Right kidney (tissue), 1 donor: ENCODE measurements around the gene ERICH3.
A peak's percentile ranks its signal among the peaks of the same experiment; 100 is the strongest.
"Not testable (repeated sequence)": the region's sequence is repeated elsewhere in the genome, so short reads cannot be mapped to it uniquely, and the experiment has no call there.

Experiments
- DNase-seq: peaks from one replicate; pipeline ENCODE4 v3.0.0-alpha.2; 2016

ERICH3 gene

DNA sequence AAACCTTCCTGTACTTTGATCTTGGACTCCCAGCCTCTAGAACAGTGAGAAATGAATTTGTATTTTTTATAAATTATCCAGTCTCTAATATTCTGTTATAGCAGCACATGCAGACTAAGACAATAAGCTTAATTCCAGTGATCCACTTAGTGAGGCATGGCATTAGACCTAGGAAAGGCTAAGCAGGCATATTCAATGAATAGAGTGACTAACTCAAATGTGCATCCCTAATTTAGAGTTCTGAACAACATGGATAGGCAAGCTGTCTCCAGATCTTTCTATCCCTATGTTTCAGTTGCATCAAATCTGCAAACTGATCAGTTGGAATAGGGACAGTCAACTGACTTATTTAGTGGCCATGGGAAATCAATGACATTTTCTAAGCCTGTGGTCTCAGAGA lies 4.3 kb upstream of the ERICH3 start:
- no peak for DNase-seq

DNA sequence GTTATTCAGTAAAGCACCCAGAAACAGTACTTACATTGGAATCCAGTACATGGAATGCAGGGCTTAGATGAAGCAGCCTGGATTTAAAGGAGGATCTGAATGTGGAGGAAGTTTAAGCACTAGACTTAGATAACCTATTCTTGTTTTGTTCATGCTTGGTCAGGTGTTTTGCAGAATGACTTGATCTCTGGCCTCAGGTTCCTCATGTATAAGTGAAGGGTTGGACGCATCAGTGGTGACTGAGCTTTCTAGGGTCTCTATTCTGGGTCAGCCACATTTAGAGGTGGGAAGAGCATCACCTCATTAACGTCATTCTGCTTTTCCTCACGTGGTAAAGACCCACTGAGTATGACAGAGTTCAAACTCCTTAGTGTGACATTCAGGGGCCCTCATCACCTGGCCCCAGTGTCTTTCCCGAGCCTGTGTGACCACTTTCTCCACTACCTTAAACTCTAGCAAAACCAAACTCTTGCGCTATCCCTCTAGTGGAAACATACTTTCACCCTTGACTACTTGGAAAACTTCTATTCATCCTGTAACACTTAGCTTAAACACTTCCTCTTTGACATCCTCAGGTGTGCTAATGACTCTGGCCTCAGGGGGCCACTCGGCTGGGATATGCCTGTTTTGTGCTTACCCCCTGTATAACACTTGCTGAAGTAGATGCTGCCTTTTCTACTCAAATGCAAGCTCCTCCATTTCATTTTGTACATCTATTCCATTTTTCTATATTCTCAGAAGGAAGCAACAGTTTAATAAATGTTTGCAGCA lies 871 bp upstream of the ERICH3 start:
- no peak for DNase-seq

DNA sequence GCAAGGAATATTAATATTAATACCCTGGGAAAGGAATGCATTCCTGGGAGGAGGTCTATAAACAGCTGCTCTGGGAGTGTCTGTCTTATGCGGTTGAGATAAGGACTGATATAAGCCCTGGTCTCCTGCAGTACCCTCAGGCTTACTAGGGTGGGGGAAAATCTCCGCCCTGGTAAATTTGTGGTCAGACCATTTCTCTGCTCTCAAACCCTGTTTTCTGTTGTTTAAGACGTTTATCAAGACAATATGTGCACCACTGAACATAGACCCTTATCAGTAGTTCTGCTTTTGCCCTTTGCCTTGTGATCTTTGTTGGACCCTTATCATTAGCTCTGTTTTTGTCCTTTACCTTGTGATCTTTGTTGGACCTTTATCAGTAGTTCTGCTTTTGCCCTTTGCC lies 2.7 kb downstream of the ERICH3 start:
- not testable (repeated sequence) for DNase-seq

DNA sequence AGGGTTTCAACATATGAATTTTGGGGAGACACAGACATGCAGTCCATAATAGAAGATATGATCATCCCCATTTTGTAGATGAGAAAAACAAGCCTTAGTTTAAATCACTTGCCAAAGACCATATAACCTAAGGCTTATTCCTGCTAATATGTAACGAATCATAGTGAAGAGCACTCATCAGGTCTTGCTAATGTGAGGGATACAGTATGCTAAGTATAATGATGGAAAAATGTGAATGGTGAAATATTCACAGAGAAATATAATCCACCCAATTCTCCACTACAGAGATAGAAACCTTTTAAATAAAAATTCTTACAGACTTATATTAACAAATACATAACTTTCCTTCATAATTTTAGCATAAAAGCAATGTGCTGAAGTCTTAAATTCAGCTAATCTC lies 18.9 kb downstream of the ERICH3 start:
- DNase-seq: no peak

DNA sequence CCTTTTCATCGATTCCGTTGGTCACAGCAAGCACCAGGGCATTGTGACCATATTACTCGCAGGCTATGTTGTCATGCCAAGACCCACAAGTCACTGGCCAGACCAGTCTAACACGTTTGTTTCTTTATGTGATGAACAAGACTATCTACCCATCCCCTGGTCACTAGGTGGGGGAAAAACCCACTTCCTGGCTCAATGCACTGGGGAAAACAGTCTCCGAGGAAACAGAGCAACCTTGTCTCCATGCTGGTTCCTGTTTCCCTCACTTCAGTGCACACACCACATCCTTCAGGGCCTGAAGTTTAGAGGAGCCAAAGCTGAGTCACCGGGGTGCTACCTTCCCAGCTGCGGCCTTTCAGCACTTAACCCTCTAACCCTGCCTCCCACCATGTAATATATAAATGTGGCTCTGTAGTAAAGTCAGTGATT lies 20.9 kb downstream of the ERICH3 start:
- peak; percentile 48 for DNase-seq

DNA sequence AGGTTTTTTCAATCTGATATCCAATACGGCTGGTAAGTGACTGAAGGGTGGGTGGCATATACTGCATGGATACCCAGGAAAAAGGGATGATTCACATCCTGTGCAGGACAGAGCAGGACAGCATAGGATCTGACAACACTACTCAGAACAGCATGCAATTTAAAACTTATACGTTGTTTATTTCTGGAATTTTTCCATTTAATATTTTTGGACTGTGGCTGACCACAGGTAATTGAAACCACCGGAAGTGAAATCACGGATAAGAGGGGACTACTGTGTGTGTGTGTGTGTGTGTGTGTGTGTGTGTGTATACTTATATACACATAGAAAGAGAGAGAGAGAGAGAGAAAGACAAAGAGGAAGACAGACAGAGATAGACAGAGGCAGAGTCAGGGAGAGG lies 23.0 kb downstream of the ERICH3 start:
- DNase-seq: no peak

DNA sequence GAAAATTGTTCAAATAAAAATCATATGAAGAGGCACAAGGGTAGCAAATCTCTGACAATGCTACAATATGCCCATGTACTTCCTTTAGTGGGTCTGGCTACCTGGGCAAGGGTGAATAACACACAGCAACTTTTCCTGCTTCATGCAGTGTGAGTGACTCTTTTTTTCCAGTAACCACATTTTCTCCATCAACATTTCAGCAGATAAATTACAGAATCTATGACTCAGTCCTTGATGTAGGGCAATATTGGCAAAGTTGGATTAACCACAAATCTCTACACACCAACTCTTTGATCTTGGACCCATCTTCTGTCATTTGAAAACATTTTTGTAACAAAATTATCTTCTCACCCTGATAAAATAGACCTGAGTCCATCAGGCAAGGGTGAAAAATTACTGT lies 31.7 kb downstream of the ERICH3 start:
- no peak for DNase-seq

DNA sequence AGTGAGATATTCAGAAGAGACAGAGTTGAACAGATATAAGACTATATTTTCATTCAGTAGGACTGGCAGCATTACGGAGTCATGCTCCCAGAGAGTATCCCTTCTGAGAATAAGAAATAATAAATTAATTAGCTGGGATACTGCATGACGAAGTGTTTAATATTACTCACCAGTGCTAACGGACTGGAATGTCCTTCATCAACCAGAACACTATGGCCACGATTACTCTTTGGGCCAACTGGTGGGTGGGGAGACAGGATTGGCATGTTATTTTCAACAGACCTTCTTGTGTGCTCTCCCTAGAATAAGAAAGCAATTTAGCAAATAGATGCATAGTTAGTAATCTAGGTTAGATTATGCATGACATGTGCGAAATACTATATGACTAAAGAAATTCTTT lies 32.4 kb downstream of the ERICH3 start:
- DNase-seq: no peak

DNA sequence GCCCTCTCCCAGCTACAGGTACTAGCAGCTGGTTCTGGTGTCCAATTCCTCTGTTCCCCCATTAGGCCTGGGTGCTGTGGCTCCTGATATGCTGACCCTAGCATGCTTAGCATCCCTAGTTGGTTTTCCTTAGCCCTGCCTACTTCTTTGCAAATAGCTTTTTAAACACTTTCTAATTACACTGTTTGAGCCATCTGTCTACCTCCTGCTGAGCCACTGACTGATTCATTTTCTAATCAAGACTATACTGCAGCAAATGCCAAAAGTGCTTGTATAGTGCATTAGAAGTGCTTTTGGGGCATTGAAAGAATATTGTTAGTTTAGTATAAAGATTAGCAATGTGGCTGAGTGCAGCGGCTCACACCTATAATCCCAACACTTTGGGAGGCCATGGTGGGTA lies 36.3 kb downstream of the ERICH3 start:
- no peak for DNase-seq

DNA sequence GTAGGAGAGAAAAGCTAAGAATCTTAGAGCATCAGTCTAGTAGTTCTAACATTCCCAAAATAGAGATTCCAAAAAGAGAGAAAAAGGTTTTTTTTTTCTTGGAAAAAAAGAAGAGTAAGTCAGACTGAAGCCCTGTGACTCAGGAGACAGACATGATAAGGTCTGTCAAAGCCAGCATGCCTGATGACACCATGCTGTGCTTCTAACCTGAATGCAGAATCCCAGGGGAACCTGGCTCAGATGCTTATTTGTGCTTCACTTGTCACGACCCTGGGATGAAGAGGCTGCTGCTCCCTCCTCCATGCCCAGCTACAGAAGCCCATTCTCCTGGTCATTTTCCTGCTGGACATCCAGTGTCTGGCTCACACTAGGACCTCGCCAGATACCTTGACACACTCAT lies 44.3 kb downstream of the ERICH3 start:
- DNase-seq: no peak

DNA sequence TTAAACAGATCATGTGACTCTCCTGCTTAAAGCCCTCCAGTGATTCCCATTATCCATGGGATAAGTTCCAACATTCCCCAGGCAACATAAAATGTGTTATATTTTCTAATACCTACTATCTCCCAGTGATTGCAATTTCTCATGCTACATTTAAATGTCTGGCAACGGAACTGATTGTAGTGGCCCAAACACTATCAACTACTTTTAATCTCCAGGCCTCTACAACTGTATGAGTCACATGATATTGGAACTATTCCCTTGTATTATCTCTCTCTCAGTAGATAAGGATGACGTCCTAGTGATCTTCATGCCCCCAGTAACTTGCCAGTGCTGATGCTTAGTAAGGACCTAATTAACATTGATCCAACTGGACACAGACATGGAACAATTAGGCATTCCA lies 49.9 kb downstream of the ERICH3 start:
- no peak for DNase-seq

DNA sequence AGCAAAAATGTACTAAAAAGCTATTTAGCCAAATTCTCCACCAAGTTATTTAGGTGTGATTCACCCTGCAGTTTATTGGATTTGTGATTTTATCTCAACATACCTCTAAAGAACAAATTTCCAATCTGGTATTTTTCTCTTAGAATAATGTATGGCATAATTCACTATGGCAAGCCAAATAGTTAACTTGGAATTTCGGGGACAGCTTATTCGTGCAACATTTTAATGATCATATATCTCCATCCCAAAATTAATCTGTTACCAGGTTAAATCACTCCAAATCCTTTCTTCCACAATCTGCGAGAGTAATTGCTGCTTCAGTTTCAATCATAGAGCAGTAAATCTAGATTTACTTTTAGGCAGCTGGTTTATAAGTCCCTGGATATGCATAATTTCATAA lies 53.4 kb downstream of the ERICH3 start:
- no peak for DNase-seq

DNA sequence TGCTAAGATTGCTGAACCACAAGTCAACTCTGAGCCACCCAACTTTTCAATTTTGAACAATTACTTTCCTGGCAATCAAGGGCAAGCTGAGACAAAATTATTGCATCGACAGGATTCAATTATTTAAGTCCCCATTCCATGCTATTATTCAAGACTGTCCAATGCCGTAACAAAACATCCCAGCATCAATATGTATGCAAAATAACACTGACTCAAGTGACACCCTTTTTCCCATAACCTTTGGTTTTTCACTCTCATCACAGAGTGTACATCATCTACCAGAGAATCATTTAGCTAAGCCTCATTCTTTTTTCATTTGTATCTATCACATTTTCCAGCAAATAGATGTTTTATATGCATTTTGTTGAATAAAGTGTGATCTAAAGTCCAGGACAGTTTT lies 54.6 kb downstream of the ERICH3 start:
- DNase-seq: no peak

DNA sequence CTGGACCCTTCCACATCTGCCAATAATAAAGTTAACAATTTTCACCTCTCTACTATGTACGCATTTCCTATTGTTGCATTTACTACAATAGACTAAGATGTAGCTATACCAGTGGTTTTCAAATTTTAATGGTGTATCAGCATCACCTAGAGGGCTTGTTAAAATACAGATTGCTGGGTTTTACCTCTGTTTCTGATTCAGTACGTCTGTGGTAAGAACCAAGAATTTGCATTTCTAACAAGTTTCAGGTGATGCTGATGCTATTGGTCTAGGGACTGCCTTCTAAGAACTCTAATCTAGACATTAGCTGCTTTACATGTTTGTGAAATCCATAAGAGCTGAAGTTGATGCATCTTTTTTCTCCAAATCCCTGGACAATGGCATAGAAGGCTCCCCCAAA lies 59.7 kb downstream of the ERICH3 start:
- no peak for DNase-seq

DNA sequence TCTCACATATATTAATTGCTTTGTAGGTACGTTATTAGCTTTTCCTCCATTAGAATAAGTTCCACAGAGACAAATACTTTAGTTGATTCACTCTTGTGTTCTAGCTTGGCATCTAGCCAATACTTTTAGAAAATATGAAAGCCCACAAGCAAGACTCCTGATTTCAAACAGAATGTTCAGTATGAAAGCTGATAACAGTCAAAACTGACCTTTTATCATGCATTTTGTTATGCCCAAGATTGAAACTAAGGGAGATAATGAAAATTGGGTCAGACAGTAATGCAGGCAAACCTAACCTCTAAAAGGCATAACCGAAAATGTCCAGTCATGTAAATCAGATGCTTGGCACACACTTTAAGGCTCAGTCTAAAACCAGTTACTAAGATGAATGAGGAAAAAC lies 61.7 kb downstream of the ERICH3 start:
- DNase-seq: no peak

DNA sequence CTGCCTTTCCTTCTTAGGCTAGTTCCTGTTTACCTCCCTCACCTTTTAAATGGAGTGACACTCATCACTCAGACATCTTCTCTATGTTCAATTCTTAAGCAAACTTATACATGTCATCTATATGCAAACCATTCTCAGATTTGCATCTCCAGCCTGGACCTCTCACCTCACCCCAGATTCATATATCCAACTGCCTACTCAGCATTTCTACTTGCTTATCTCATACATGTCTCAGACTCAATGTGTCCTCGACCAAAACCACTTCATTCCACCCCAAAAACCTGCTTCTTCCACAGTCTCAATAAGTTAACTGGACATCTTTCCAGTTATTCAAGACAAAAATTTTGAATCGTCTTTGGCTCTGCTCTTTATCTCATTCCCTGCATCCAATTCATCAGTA lies 62.6 kb downstream of the ERICH3 start:
- no peak for DNase-seq

DNA sequence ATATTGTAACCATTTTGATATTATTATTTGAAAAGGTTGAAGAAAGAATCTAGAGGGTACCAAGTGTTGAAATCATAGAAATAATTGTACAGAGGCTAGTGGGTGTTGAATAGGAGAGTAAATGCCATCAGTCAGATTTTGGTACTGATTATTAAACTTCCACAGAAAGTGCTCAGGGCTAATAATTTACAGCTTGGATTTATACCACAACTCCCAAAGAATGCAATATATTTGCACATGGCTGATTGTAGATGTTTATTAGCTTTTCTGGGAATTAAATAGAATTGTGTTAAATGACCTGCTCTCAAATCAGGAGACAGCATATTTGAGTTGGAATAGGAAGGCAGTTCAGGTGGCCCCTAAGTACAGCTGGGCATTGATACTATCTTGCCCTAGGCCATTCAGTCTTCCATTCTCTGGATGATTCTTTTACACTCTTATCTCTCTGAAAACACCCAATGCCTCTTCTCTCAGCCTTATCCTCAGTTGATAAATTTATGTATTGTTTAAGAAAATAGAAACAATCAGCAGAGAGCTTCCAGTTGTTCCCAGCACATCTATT lies 63.7 kb downstream of the ERICH3 start:
- no peak for DNase-seq

DNA sequence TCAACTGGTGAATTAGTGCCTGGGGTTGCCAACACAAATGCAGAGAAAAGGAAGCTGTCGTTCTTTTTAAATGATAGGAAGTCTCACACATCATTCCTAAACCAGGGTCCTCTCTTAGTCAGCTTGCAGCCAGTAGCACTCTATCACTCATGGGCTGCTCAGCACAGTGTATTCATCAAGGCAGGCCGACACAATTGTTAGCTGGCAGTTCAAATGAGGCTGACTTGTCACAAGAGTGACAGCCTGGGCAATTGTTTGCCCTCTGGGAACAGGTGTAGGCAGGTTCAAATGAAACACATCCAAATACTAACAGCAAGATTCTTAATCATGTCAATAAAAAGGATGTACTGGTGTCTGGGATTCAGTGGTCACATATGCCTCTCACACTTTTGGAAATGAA lies 76.9 kb downstream of the ERICH3 start:
- DNase-seq: no peak

DNA sequence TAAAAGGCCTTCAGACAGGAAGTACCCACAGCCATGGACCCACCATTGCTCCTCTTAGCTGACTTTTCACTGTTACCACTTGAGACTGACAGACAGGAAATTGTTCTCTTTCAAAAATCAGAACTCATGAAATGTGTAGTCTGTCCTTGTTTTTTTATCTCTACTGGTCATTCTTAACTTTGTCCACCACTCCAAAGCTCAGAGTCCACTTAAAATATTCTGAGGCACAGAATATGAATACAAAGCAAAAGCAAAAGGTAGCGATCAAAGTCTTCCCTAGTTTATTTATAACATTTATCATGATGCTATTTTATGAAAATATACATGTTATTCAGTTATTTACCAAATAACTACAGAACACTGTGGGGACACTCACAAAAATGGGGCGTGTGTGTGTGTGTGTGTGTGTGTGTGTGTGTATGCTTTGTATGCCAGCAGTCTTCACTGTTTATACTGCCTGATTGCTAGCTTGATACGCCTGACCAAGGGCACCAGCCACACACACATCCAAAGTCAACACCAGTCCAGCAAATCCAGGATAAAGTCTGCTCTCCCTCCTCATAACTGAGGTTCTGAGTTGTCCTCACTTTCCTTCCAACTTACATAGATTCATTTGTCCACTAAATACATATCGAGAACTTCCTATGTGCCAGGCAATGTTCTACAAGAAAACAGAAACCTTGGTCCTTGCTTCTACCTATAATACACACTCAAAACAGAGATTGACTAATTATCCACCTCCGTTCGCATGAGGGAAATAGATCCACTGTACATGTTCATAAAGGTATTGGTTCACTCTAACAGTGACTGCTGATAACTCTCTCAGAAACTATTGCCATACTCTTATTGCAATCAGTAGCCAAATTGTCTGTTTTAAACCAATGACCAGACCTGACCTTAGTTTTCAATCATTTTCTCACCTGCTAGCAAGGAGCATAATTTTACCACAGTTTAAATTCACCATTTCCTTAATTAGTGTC lies 79.4 kb downstream of the ERICH3 start:
- no peak for DNase-seq

DNA sequence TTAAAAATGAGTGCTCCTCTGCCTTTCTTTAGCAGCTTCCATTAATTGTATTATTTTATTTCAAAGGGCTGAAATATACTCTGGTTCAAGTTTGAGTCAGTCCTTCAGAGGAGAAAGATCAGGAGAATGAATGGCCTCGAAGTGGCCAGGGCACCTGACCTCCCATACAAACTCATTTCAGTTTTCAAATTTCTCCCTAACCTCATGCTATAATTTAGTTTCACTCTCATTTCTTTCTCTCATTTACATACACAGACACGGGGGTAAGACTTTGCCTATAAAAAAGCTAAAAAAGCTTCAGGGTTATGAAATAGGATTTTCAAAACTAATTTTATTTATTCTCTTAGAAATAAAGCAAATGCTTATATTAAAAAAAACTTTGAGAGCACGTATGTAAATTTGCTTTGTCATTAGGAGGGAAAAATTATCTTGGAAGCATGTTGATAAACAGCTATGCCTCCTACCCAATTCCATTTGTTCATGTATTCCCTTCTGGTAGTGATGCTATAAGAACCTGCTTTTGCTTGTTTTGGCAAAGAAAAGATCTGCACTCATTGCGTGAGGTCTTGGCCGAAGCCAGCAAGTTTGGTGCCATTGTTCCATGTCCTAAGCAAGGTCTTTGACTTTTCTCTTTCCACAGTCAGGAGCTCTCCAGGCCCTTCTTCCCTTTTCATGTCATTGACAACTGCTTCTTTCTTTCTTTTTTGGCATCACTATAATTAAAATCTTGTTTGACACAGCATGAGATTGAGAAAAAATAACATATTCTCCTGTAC lies 80.8 kb downstream of the ERICH3 start:
- no peak for DNase-seq

DNA sequence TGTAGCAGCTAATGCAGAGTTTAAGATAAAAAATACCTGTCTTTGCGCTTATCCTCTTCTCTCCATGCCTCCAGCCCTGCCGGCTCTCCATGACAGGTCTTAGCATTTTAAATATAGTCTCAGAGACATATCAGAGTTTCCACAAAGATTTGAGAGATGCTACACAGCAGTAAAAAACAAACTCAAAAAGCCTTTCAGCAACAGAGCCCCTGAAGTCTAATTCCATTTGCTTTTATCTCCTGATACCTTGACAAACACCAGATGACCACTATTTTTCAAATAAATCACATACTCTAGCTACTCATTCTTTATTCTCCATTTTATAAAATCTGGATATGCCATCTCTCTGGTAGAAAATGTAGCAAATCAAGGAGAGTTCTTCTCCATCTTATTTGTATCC lies 81.6 kb downstream of the ERICH3 start:
- DNase-seq: no peak

DNA sequence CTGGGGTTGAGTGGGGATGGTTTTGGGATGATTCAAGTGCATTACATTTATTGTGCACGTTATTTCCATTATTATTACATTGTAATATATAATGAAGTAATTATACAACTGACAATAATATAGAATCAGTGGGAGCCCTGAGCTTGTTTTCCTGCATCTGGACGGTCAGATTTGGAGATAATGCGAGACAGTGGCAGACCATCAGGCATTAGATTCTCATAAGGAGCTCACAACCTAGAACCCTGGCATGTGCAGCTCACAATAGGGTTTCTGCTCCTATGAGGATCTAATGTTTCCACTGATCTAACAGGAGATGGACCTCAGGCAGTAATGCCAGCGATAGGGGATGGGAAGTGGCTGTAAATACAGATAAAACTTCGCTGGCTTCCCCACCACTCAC lies 83.3 kb downstream of the ERICH3 start:
- no peak for DNase-seq

DNA sequence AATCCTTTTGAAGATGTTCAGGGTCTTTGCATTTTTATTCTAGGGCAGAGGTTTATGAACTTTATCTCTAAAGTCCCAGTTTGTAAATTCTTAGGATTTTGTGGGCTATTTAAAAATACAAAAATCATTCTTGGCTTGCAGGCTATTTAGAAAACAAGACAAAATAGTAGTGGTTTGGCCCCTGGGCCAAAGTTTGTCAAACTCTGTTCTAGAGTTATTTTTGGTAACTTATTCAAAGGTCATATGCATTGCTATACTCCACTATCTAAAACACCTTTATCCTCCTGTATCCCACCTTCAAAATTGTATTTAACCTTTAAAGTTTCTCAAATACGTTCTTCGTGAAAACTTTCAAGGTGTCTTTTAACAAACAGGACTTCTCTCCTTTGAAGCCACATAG lies 85.7 kb downstream of the ERICH3 start:
- DNase-seq: no peak
